ENCODE results near the gene KIF15.

DNA sequence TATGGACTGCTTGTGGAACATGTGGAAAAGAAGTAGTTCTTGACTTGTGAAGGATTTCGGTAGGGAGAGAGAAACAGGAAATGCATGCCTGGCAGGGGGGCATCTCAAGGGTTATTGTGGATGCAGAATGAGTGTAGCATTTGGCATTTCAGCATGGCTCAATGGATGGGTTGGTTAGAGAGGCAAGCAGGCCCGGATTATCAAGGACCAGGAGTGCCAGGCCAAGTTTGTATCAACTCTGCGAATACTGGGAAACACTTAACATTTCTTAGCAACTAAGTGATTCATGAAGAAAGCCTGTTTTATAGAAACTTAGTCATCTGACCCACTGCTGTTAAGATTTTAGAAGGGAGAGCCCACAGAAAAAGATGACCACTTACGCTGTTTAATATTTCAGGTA lies 33.6 kb downstream of the KIF15 start:
- no peak for TF ChIP-seq JUNB (IDR thresholded peaks at IDR 0.05)
- TF ChIP-seq GATA3 (IDR thresholded peaks at IDR 0.05; ENCODE audit: borderline replicate concordance): no peak
- no peak for TF ChIP-seq SREBF2 (IDR thresholded peaks at IDR 0.05)
- TF ChIP-seq EP300 (IDR thresholded peaks at IDR 0.05): no peak
- no peak for TF ChIP-seq ZNF302 (CRISPR knock-in tag; IDR thresholded peaks at IDR 0.05)
- TF ChIP-seq, protein P1, sequence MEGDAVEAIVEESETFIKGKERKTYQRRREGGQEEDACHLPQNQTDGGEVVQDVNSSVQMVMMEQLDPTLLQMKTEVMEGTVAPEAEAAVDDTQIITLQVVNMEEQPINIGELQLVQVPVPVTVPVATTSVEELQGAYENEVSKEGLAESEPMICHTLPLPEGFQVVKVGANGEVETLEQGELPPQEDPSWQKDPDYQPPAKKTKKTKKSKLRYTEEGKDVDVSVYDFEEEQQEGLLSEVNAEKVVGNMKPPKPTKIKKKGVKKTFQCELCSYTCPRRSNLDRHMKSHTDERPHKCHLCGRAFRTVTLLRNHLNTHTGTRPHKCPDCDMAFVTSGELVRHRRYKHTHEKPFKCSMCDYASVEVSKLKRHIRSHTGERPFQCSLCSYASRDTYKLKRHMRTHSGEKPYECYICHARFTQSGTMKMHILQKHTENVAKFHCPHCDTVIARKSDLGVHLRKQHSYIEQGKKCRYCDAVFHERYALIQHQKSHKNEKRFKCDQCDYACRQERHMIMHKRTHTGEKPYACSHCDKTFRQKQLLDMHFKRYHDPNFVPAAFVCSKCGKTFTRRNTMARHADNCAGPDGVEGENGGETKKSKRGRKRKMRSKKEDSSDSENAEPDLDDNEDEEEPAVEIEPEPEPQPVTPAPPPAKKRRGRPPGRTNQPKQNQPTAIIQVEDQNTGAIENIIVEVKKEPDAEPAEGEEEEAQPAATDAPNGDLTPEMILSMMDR (IDR thresholded peaks at IDR 0.05): no peak
- TF ChIP-seq BHLHE40 (IDR thresholded peaks at IDR 0.05; ENCODE audit: low read depth, low read length): no peak
- no peak for TF ChIP-seq NPAS2 (CRISPR knock-in tag; IDR thresholded peaks at IDR 0.05; ENCODE audit: borderline replicate concordance)
- no peak for TF ChIP-seq POLR2A (IDR thresholded peaks at IDR 0.05; ENCODE audit: low read length)
- no peak for TF ChIP-seq ZC3H11A (IDR thresholded peaks at IDR 0.05)
- TF ChIP-seq, protein P2, sequence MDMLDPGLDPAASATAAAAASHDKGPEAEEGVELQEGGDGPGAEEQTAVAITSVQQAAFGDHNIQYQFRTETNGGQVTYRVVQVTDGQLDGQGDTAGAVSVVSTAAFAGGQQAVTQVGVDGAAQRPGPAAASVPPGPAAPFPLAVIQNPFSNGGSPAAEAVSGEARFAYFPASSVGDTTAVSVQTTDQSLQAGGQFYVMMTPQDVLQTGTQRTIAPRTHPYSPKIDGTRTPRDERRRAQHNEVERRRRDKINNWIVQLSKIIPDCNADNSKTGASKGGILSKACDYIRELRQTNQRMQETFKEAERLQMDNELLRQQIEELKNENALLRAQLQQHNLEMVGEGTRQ (IDR thresholded peaks at IDR 0.05): no peak
- no peak for TF ChIP-seq RAD21 (conservative IDR thresholded peaks at IDR 0.05 in 1 of 2, IDR thresholded peaks at IDR 0.05 in 1 of 2)

Data from A549 (cell line).